ENCODE data around the gene NBPF12.
"Not testable (repeated sequence)": the region's sequence is repeated elsewhere in the genome, so short reads cannot be mapped to it uniquely, and the experiment has no call there.

Gene NBPF12

DNA sequence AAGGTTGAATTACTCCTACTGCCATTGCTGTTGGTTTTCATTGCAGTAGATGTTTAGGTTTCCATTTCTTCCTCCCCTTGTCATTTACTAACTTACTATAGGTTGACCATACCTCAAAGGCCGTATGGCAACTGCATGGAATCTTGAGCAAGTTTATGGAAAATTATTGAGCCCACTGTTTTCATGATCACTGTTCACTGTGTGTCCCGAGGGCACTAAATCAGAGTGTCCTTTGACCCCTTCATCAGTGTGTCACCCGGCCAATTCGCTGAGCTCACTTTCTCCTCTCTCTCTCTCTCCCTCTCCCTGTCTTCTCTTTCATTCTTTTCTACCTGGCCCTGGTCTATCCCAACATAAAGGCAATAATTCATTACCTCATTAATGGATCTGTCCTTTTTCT, 47.7 kb downstream of the NBPF12 start:
- not testable (repeated sequence) for DNase-seq

DNA sequence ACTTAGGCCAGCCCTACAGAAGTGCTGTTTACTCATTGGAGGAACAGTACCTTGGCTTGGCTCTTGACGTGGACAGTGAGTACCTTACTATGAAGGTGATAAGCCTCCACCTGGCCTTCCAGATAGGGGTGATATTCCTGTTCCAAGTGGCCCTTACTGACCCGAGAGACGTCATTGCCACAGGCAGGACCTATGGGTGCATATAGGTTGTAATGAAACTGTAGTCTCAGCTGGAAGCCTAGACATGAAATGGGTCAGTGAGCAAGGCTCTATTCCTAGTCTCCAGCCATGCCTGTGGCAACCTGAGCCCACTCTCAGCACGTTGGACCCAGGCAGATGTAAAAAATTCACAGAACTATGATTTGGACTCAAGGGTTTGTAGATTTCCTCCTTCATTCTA, 48.3 kb downstream of the NBPF12 start:
- not testable (repeated sequence) for DNase-seq

GRCh38 chr1:146987502-146987901, 49.4 kb downstream of the NBPF12 start:
- DNase-seq: not testable (repeated sequence)

- DNase-seq: not testable (repeated sequence)
These were observed 51.3 kb downstream of the NBPF12 start for GRCh38 chr1:146989455-146989854.

DNA sequence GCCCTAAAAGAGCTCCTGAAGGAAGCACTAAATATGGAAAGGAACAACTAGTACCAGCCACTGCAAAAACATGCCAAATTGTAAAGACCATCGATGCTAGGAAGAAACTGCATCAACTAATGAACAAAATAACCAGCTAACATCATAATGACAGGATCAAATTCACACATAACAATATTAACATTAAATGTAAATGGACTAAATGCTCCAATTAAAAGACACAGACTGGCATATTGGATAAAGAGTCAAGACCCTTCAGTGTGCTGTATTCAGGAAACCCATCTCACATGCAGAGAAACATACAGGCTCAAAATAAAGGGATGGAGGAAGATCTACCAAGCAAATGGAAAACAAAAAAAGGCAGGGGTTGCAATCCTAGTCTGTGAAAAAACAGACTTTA, 70.4 kb downstream of the NBPF12 start:
- not testable (repeated sequence) for DNase-seq

DNA sequence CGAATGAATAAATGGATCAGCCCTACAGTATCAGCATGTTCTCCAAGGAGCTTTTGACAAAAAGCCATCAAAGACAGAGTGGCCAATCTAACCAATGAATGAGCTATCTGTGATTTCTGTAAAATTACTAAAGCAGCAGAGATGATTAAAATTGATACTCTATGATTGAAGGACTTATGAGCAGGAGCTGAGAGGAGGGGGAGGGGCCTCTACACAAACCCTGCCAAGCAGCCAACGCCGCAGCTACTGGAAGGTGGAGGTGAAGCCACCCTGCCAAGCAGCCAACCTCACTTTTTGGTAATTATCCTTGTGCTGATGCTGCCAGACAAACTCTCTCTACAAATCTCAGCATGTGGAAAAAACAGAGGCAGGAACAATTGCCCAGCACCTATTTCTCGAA, 88.9 kb downstream of the NBPF12 start:
- DNase-seq: not testable (repeated sequence)

DNA sequence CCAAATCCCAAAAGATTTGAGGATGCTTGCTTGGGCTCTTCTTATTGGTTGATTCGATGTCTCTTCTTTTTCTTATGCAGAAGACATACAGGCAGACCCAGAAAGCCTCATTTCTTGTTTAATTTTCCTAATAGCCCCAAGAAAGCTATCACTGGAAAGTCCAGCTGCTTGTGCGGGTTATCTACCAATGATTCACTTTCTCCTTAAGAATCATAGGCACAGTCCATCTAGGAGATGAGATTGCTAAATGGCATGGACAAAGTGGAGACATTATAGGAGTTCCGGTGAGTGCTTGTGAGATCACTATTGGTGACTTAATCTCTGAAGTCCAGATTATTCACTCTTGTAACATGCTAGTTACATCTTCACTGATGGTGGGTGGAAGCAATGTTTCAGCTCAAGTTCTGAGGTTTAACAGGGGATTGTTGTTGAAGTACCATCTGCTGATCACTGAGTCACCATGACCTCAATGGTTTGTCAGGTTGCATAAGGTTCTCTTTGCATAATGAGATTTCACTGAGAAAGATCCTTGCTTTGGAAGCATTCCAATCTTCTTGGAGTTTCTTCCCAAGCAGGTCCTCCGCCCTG, 92.0 kb downstream of the NBPF12 start:
- DNase-seq: not testable (repeated sequence)

DNA sequence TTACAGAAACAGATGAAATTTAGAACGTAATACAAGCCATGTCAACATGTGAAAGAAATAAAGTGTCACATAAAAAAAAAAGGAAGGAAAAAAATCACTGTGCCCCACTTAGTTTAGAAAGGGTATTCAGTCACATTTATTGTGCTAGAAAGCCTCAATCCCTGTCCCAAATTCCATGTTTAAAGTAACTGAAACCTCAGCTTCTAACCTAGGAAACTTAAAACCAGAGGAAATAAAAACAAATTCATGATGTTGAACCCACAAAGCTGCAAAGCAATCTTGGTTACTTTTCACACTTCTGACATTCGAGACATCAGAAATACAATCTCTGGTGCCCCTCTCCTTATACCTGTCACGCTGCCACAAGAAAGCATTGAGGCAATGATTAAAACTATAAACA, 101.8 kb downstream of the NBPF12 start:
- no peak for DNase-seq

DNA sequence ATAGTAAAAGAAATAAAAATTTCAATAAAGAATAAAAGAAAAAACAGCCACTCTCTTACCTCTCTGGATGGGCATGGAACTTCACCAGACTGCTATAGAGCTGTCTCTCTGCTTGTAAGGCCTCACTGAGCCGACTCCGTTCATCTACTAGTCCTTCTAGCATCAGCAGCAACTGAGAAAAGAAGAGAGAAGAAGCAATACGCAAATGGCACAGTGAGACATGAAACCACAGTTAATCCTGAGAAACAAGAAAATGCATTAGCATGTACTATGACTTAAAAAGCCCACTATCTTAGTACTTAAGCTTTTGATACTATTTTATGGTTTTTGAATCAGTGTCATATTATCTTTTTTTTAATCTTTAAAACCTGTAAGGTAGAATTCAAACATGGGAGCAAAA, 104.8 kb downstream of the NBPF12 start:
- not testable (repeated sequence) for DNase-seq

- DNase-seq: not testable (repeated sequence)
These were observed 106.4 kb downstream of the NBPF12 start for GRCh38 chr1:147044511-147044910.
